NCI-H2196 treated with DMSO at 0.1 percent for 48 hours (cell line): ENCODE measurements around the gene MYO1H.
A peak's percentile ranks its signal among the peaks of the same experiment; 100 is the strongest.
"Not testable (repeated sequence)": the region's sequence is repeated elsewhere in the genome, so short reads cannot be mapped to it uniquely, and the experiment has no call there.

Experiments
- DNase-seq: peaks from one replicate; lab custom pipeline; 2025; ENCODE audit not compliant: unreplicated experiment; lab: John Stamatoyannopoulos, UW

Gene MYO1H

DNA sequence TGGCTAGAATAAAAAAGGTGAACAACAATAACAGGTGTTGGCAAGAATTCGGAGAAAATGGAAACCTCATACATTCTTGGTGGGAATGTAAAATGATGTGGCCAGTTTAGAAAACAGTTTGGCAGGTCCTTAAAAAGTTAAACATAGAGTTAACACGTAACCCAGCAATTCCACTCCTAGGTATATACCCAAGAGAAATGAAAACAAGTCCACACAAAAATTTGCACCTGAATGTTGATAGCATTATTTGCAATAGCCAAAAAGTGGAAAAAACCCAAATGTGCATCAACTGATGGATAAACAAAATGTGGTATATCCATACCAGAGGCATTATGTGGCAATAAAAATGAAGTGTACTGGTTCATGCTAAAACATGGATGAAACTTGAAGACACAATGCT, 2.3 kb upstream of the MYO1H start:
- DNase-seq, result no peak

DNA sequence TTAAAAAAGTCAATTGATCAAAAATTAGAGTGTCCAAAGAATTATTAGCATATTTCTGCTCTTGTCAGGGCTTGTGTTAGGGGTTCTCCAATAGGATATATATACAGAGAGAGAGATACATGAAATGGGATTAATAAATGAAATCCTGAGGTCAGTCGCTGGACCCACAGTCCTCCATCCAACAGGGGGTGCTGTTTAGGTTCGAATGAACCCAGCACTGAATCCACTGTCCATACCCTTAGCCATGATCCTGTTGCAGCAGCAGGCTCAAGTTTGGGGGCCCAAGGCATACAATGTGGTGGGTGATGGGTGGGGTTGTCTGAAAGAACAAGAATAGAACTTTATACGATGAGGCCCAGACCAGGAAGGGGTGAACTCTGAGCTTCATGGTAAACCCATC, 780 bp upstream of the MYO1H start:
- no peak for DNase-seq

DNA sequence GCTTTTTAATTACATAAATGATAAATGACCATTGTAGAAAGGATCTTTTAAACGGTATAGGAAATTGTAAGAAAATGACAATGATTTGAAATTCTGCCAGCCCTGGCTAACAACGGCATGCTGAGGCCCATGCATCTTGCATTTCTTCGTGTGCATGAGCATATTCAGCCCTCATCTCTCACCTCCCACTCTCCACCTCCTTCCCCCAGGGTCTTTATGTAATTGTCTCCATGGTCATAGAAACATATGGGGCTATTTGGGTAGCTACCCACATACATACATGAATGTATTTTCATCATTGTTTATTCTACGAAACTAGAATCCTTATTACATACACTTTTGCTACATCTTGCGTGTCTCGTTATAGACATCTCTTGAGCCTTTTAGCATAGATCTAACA, 4.5 kb downstream of the MYO1H start:
- DNase-seq, result no peak

DNA sequence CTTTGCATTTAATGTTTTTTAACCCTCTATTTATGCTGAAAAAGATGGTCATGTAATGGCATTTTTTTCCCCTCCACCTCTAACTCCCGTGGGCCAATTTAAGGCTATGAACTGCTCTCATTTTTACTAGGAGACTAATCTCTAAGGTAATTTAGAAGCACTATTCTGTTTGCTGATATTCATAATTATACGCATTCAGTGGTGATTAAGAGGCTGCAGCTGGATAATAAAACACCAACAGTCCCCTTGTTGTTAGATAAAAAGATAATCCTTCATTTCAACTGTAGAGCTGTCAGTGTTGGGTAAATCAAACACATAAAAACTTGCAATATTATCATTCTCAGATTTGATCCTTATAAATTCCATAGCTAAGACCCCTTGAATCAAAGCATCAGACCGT, 8.9 kb downstream of the MYO1H start:
- no peak for DNase-seq

DNA sequence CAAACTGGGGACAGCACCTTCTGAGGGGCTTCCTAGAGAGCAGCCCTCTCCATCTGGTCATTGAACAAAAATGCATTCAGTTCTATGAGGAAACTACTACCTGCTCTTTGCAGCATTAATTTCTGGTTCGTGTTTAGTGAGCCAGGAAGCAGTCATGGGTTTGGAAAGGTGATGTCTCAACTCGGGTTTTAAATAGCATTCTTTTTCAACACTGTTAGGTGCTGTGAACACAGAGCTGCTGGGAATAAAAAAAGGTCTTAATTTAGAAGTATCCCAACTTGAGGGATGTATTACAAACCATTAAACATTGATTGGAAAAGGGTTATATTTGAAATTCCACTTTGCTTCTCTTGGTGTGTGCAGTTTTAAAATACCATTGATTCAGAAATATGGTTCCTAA, 9.3 kb downstream of the MYO1H start:
- no peak for DNase-seq

DNA sequence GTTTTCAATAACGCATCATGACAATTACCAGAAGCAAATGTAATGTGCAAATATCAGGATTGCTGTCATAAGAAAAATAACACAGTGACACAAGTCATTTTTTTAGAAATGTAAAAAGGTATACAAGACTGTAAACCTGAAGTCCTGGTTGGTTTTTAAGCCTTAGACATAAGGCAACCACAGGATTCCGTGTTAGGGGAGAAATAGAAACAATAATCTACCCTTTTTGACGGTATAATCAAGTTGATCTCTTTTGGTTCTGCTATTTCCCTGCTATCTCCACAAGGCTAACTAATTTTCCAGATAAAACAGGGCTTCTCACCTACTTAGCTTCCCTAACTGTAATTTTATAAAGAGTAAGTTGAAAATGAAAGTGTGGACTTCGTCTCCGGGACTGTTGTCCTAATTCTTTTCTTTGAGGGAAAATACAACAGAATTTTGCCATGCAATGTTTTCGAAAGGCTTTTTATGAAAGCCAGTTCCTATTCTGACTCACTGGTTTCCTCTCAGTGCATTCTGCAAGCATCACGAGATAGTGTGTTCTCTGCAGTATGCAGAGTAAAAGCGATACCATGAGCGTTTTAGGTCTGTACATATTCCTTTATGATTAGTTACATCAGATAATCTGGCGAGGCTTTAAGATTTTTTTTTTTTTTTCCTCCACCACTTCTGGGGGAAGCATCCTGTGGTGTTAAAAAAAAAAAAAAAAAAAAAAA, 10.6 kb downstream of the MYO1H start:
- DNase-seq, result no peak

DNA sequence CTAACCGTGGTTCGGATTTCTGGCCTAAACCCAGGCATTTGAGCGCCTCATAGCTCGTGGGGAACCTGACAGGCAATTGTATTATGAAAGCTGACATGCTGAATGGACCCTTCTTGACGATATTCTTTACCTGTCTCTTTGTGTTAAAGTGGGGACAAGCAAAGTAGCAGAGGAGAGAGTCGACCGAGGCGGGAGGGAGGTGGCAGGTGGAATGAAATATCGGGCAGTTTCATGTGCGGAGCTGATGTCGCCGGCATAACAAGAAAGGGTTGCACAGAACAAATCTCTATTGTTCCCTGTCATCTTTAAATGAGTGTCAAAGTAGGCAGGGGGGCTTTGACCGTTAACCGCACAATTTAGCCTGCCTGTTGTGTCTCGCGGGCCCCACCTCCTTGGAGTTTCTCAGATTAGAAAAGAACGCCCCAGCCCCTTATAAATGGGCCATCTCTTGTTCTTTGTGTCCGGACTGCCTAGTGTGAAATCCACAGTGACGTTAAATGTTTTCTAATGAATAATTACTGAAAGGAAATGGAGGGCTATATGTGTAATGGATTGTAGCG, 11.5 kb downstream of the MYO1H start:
- DNase-seq, result no peak

DNA sequence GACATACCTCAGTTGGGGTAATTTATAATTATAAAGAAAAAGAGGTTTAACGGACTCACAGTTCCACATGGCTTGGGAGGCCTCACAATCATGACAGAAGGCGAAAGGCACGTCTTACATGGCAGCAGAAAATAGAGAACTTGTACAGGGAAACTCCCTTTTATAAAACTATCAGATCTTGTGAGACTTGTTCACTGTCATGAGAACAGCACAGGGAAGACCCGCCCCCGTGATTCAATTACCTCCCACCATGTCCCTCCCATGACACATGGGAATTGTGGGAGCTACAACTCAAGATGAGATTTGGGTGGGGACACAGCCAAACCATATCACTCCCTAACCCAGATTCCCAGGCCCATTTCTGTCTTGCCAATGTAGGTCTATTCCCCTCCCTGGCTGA, 22.1 kb downstream of the MYO1H start:
- no peak for DNase-seq

DNA sequence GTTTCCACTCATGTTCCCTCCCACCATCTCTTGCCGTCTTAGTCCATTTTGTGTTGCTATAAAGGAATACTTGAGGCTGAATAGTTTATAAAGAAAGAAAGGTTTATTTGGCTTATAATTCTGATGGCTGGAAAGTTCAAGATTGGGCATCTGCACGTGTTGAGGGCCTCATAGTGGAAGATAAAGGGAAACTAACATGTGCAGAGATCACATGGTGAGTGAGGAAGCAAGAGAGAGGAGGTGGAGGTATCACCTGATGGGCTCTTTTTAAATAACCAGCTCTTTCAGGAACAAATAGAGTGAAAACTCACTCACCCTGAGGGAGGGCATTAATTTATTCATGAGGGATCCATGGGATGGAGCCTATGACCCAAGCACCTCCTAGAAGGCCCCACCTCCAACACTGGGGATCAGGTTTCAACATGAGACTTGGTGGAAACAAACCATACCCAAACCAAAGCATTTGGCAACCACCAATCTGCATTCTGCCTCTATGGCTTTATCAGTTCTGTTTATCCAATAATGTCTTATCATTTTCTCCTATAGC, 29.5 kb downstream of the MYO1H start:
- DNase-seq, result no peak

DNA sequence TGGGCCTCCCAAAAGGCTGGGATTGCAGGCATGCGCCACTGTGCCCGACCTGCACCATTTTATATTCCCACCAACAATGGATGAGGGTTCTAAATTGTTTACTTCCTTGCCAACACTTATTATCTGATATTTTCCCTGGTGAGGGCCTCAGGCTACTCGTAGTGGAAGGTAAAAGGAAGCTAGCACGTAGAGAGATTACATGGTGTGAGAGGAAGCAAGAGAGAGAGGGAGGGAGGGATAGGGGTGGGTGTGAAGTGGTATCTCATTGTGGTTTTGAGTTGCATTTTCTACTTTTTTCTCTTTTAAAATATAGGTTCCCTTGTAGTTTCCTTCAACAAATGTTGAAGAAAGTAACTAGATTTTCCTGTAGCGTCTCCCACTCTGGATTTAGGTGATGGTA, 30.9 kb downstream of the MYO1H start:
- DNase-seq, result no peak

DNA sequence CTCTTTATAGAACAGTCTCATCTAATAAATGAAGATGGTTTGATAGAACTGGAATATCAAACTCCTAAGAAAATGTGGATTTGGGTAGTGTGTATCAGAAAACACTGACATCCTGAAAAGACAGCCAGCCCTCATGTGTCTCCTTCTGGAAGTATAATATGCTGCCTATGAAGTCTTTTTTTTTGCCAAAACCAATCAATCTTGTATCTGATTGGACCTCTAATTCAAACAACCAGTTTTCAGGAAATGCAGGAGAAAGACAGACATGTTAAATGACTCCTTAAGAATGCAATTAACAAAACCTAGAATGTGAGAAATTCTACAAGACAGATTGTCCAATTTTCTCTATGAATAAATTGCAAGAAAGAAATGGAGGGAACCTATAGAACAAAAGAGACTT, 34.3 kb downstream of the MYO1H start:
- DNase-seq, result no peak

DNA sequence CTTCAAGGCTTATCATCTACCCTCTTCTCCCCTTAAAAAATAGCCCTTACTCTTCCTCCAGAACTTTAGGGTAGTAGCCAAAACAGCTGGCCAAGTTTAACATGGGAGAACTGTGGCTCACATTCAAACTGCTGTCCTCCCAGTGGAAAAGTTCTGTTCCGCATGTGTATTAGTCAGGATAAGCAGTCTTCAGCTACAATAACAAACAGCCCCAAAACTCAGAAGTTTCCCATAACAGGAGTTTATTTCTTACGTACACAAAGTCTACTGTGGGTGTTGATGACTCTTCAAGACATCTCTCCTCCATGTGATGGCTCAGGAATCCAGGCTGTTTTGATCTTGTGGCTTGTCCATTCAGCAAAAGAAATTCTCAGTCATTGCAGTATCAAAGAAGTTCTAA, 35.5 kb downstream of the MYO1H start:
- no peak for DNase-seq

DNA sequence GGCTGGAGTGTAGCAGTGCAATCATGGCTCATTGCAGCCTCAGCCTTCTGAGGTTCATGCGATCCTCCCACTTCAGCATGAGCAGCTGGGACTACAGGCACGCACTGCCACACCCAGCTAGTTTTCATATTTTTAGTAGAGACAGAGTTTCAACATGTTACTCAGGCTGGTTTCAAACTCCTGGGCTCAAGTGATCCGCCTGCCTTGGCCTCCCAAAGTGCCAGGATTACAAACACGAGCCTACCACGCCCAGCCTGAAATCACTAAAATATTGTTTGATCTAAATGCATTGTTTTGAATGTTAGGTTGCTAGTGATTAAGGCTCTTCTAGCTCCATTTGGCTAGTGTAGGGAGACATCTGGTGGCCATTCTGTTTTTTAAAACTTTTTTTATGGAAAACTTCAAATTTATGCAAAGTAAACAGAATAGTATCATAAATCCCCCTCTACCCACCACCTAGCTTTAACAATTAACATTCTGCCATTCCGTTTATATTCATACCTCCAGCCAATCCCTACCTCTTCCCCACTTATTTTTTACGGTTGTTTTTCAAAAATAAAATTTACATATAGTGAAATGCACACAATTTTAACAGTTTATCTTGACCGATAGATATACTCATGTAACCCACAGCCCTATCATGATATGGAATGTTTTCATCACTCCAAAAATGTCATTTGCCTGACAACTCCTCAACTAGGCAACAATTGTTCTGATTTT, 37.8 kb downstream of the MYO1H start:
- peak; percentile 33 for DNase-seq

DNA sequence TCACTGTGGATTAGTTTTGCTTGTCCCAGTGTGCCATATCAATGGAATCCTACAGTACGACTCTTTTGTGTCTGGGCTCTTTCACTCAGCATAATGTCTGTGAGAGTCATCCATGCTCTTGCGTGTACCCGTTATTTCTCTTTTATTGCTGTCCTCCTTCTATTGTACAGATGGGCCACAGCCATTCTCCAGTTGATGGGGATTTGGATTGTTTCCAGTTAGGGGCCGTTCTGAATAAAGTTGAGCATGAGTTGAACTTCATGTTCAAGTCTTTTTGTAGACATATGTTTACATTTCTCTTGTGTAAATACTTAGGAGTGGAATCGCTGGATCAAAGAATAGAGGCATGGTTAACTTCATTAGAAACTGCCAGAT, 38.3 kb downstream of the MYO1H start:
- no peak for DNase-seq

DNA sequence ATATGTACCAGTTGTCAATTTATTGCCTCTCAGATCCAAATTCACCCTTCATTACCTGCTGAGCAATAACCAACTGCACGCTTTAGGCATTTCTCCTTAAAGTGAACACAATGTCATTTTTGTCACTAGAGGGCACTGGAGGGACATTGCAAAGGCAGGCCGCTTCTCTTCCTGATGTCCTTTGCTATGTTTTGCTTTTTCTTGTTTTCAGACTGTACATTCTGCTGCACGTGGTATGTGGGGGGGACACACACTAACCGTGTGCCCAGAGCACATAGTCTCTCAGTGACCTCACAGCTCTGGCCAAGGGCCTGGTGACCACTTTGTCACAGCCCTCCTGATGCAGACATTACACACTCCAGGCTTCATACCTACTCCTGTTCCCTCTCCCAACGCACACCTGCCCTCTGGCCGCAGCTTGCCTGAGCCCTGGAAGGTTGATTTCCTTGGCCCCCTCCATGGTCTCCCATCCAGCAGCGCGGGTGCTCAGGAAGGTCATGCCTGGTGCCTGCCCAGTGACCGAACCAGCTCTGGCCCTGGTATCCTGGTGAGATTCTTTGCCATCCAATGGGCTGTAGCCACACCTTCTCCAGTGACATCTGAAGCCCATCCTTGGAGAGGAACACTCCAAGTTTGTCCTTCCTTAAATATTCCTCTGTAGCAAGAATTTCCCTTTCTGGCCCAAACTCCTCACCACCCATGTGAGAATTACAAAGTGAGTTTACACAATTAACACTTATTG, 39.9 kb downstream of the MYO1H start:
- no peak for DNase-seq

DNA sequence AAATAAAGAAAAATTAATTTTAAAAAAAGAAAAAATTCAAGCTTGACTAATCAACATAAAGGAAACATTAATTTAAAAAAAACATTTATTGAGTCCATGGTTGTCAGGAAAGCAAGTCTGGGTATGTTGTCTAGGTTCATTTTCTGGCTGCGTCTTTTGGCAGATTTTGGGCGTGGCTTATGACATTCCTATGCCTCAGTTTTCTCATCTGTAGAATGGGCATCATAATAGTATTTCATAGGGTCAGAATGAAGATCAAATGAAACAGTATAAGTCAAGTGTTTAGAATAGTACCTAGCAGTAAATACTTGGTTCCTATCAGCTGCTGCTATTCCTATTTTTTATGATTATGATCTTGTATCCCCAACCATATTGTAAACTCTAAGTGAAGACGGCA, 40.5 kb downstream of the MYO1H start:
- no peak for DNase-seq

DNA sequence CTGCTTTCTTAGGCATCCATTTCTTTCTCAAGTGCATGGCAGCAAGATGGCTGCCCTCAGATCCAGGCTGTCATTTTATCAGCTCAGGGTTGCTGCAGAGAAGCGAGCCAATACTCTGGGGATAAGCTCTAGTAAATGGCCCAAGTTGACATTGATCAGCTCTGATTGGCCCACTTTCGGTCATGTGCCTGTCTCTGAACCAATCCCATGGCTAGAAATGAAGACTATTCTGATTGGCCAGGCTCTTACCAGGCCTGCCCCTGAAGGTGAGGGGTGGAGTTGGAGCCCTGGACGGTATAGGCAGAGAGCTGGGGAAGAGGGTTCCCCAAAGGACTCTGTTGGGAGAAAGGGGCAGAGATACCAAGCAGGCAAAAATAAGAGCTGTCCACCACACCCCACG, 41.4 kb downstream of the MYO1H start:
- no peak for DNase-seq

DNA sequence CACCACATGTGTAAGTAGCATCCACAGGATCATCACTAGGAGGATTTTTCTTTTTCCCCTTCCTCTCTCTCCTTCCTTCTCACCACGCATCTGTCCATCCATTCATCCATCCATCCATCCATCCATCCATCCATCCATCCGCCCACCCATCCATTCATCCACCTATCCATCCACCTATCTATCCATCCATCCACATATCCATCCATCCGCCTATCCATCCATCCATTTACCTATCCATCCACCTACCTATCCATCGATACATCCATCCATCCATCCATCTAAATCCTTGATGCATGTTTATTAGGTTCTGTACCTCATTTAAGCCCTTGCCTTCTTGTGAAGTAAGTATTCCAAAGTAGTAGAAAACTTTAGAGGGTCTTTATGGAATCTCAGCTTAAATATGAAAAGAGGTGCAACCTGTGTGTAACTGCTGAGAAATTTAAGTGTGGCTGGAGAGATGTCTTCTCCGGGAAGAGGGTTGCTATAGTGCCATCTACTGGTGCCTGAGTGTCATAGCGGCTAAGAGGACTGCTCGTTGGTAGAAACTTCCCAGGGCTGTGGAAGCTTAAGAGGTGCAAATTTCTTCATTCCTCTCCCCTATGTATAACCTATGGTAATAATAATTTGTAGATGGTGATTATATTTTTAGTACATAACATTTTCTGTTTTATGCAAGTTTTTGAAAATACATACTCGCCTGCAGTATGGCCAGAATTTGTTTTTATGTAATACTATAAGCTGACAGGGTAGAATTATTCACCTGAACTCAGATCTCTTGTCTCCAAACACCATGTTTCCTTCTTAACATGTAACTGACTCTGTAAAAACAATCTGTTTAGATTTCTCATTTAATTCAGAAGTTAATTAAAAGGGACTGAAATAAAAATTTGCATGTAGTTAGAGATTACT, 46.0 kb downstream of the MYO1H start:
- peak; percentile 42 for DNase-seq

DNA sequence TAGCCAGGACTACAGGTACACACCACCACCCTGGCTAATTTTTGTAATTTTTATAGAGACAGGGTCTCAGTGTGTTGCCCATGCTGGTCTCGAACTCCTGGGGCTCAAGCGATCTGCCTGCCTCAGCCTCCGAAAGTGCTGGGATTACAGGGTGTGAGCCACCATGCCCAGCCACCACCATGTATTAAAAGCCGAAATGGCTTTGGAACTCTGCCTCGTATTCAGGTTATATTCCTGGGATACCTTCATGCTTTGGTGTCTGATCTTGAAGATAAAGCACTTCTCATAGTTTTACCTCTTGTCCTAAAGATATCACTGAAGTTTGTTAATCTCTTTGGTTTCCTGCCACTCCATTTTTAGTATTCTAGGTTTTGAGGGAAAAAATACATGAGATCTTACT, 47.2 kb downstream of the MYO1H start:
- no peak for DNase-seq

DNA sequence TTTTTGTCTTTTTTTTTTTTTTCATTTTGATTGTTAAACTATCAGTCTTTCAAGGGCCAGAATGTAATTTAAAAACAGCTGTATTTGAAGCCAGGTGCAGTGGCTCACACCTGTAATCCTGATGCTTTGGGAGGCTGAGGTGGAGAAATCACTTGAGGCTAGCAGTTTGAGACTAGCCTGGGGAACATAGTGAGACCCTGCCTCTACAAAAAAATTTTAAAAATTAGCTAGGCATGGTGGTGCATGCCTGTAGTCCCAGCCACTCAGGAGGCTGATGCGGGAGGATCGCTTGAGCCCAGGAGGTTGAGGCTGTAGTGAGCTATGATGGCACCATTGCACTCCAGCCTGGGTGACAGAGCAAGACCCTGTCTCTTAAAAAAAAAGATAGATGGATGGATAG, 57.1 kb downstream of the MYO1H start:
- not testable (repeated sequence) for DNase-seq

DNA sequence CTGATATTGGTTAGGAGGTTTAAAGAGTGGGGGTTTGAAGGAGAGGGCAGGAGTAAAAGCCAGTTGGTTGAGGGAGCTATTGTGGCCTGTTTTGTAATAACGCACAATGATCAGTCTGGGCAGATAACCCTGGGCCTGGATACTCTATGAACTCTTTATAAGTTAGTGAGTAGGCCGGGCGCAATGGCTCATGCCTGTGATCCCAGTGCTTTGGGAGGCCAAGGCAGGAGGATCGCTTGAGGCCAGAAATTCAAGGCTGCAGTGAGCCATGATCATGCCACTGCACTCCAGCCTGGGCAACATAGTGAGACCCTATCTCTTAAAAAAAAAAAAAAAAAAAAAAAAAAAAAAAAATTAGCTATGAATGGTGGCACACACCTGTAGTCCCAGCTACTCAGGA, 58.4 kb downstream of the MYO1H start:
- not testable (repeated sequence) for DNase-seq
